AG04449 (cell line): Measurements from ENCODE around the gene GAB4.

Experiments
- CTCF ChIA-PET: fragments of 350-600 bp; formaldehyde crosslinking; extraction: SDS; loops from one replicate; lab custom pipeline; 2021; ENCODE audit warnings: antibody characterized with exemption; lab: Yijun Ruan, JAX
- POLR2A ChIA-PET: fragments of 400-600, 350-600 bp; formaldehyde crosslinking; extraction: SDS; loops from one replicate; lab custom pipeline; 2020; ENCODE audit warnings: antibody characterized with exemption, inconsistent platforms; lab: Yijun Ruan, JAX
- DNase-seq: peaks from one replicate; pipeline ENCODE4 v3.0.0-alpha.2; 2010; ENCODE audit warnings: low read depth, low spot score
- H3K4me3 ChIP-seq: 2 replicates; pipeline ENCODE4 v1.5.1; 2011; ENCODE audit warnings: low read depth, mild to moderate bottlenecking, control low read depth, low read length
- CTCF ChIP-seq: IDR thresholded peaks from one replicate; pipeline ENCODE4 v1.5.1; 2011; ENCODE audit warnings: mild to moderate bottlenecking, moderate library complexity, low read length, control low read depth, inconsistent platforms; ENCODE audit not compliant: insufficient read depth; ENCODE audit errors: missing control alignments

The GAB4 gene

GRCh38 chr22:17007852-17008731, at the start of gene GAB4:
Gene GAB4 (minus strand): TSS chr22:17008222. CDS start chr22:17008114, 108 bp downstream.
- ChIA-PET CTCF (no interaction called here), POLR2A (no interaction called here)
- no peak within 1 kb of the TSS for H3K4me3 ChIP-seq
- no peak for DNase-seq
- no peak for TF ChIP-seq CTCF

- H3K4me3 ChIP-seq, result no peak overlapping the region
- CTCF ChIA-PET, result interaction anchor here (2.2 to 3.4 kb wide), 8 partner anchors 10 to 445 kb away, joined by 8 to 61 read pairs (median 22); no protein-coding TSS in a partner anchor
- no peak for DNase-seq
- POLR2A ChIA-PET, result no interaction called here
- no peak for TF ChIP-seq CTCF
These were observed 48.8 kb upstream of the GAB4 start for GRCh38 chr22:17056807-17057206.

- H3K4me3 ChIP-seq, result no peak overlapping the region
- no peak for DNase-seq
- ChIA-PET POLR2A (no interaction called here), CTCF (interaction anchor here (3.4 kb wide), 1 partner anchor 16 kb away, joined by 58 read pairs; no protein-coding TSS in a partner anchor)
- TF ChIP-seq CTCF, result no peak
These were observed 48.0 kb upstream of the GAB4 start for GRCh38 chr22:17056058-17056457.

- no peak for TF ChIP-seq CTCF
- CTCF ChIA-PET, result interaction anchor here (3.8 kb wide), 1 partner anchor 11 kb away, joined by 25 read pairs; no protein-coding TSS in a partner anchor
- H3K4me3 ChIP-seq, result no peak overlapping the region
- DNase-seq, result no peak
- POLR2A ChIA-PET, result no interaction called here
These were observed 39.6 kb upstream of the GAB4 start for GRCh38 chr22:17047656-17048055.

- CTCF ChIA-PET, result interaction anchor here (3.8 kb wide), 1 partner anchor 12 kb away, joined by 25 read pairs; no protein-coding TSS in a partner anchor
- TF ChIP-seq CTCF, result no peak
- POLR2A ChIA-PET, result no interaction called here
- no peak for DNase-seq
- no peak overlapping the region for H3K4me3 ChIP-seq
These were observed 38.7 kb upstream of the GAB4 start for GRCh38 chr22:17046566-17047348.
